Liver (tissue), 3 donors: Measurements from ENCODE around the gene PMM1.

ENCODE experiments used
- CTCF ChIP-seq: fragments of 150-350 bp; IDR thresholded peaks from 2 replicates; pipeline ENCODE4 v1.5.1; 2017; ENCODE audit warnings: improper control_type of control experiment, low read depth, low read length; ENCODE audit not compliant: missing input control
- EGR1 ChIP-seq, 2 donors: IDR thresholded peaks; 2 replicates each; pipeline ENCODE4 v1.6.1; 2016 to 2018; ENCODE audit warnings: antibody characterized with exemption in 2 of 2, low read depth in 2 of 2
- TAF1 ChIP-seq: conservative IDR thresholded peaks from 2 replicates; pipeline ENCODE4 v1.6.1; 2016; ENCODE audit warnings: antibody characterized with exemption, mild to moderate bottlenecking
- donor health status: healthy.
- donor health status: healthy.

- TF ChIP-seq EGR1 (IDR thresholded peaks at IDR 0.05; ENCODE audit: low read depth in 2 of 2) (no peak), CTCF (no peak), TAF1 (no peak)
These were observed 35.9 kb upstream of the PMM1 start for GRCh38 chr22:41625577-41625976.
